ENCODE results near the gene HLA-DPB1. TPM values are rescaled to one million over a fixed set of nuclear protein-coding genes. Genes with fewer than 3 reads are reported as not detected.

HLA-DPB1 gene
- total RNA-seq, 2 experiments from 2014 or later = 113 to 150 TPM

- H3K4me1 Mint-ChIP-seq = peaks cover 66% of the 10 kb centered on the region
- no peak for DNase-seq
- H3K36me3 Mint-ChIP-seq = peaks cover 34% of the 10 kb centered on the region
- H3K27ac Mint-ChIP-seq = peak overlapping the region; percentile 90
- CTCF ChIA-PET = interaction anchor here (0.8 to 1.5 kb wide), 10 partner anchors 9 to 238 kb away, joined by 3 to 9 read pairs (median 3); partner anchors contain the start of gene TAP2
- H3K4me3 Mint-ChIP-seq = peak overlapping the region; percentile 81
- no peaks in the 10 kb centered on the region for H3K9me3 Mint-ChIP-seq (ENCODE audit: low read depth)
- ATAC-seq = no peak
- no peaks in the 10 kb centered on the region for H3K27me3 Mint-ChIP-seq
Measured at GRCh38 chr6:33076406-33076934, 680 bp downstream of the HLA-DPB1 start.

- CTCF ChIA-PET = interaction anchor here (1.7 kb wide), 1 partner anchor 13 kb away, joined by 4 read pairs; no protein-coding TSS in a partner anchor
- ATAC-seq (no peak), DNase-seq (no peak)
- Mint-ChIP-seq H3K4me3 (peak overlapping the region; percentile 81), H3K4me1 (peaks cover 60% of the 10 kb centered on the region), H3K9me3 (ENCODE audit: low read depth) (no peaks in the 10 kb centered on the region), H3K36me3 (peaks cover 29% of the 10 kb centered on the region), H3K27ac (peak overlapping the region; percentile 70), H3K27me3 (no peaks in the 10 kb centered on the region)
Measured at GRCh38 chr6:33077908-33078307, 2.1 kb downstream of the HLA-DPB1 start.

- Mint-ChIP-seq H3K36me3 (peaks cover 30% of the 10 kb centered on the region), H3K27me3 (no peaks in the 10 kb centered on the region), H3K4me1 (peaks cover 58% of the 10 kb centered on the region), H3K9me3 (ENCODE audit: low read depth) (no peaks in the 10 kb centered on the region), H3K4me3 (no peak overlapping the region), H3K27ac (no peak overlapping the region)
- no peak for ATAC-seq
- CTCF ChIA-PET = interaction anchor here (1.7 kb wide), 1 partner anchor 12 kb away, joined by 4 read pairs; no protein-coding TSS in a partner anchor
- no peak for DNase-seq
Measured at GRCh38 chr6:33078442-33078841, 2.7 kb downstream of the HLA-DPB1 start.

GRCh38 chr6:33078919-33079521 is 3.2 kb downstream of the HLA-DPB1 start:
- H3K27me3 Mint-ChIP-seq = no peaks in the 10 kb centered on the region
- H3K36me3 Mint-ChIP-seq = peaks cover 33% of the 10 kb centered on the region

GRCh38 chr6:33079580-33079979 is 3.8 kb downstream of the HLA-DPB1 start:
- Mint-ChIP-seq H3K4me1 (peaks cover 53% of the 10 kb centered on the region), H3K36me3 (peaks cover 36% of the 10 kb centered on the region), H3K27ac (no peak overlapping the region), H3K4me3 (no peak overlapping the region), H3K9me3 (ENCODE audit: low read depth) (no peaks in the 10 kb centered on the region), H3K27me3 (no peaks in the 10 kb centered on the region)
- ATAC-seq (no peak), DNase-seq (no peak)
- CTCF ChIA-PET = no interaction called here

More at GRCh38 chr6:33078919-33079521, 3.2 kb downstream of the HLA-DPB1 start:
- peaks cover 54% of the 10 kb centered on the region for H3K4me1 Mint-ChIP-seq
- H3K4me3 Mint-ChIP-seq = no peak overlapping the region
- DNase-seq = no peak
- no peak overlapping the region for H3K27ac Mint-ChIP-seq
- no peaks in the 10 kb centered on the region for H3K9me3 Mint-ChIP-seq (ENCODE audit: low read depth)
- CTCF ChIA-PET = interaction anchor here (1.7 kb wide), 1 partner anchor 12 kb away, joined by 4 read pairs; no protein-coding TSS in a partner anchor
- no peak for ATAC-seq

GRCh38 chr6:33080127-33081089 is 4.6 kb downstream of the HLA-DPB1 start:
- Mint-ChIP-seq H3K9me3 (ENCODE audit: low read depth) (no peaks in the 10 kb centered on the region), H3K27me3 (no peaks in the 10 kb centered on the region), H3K27ac (peak overlapping the region; percentile 25), H3K4me3 (peak overlapping the region; percentile 42), H3K36me3 (peaks cover 40% of the 10 kb centered on the region), H3K4me1 (peaks cover 45% of the 10 kb centered on the region)
- ATAC-seq = no peak
- CTCF ChIA-PET = interaction anchor here (1.1 to 2.8 kb wide), 3 partner anchors 10 to 168 kb away, joined by 4 to 14 read pairs (median 4); no protein-coding TSS in a partner anchor
- DNase-seq = no peak

- peaks cover 48% of the 10 kb centered on the region for H3K36me3 Mint-ChIP-seq
- CTCF ChIA-PET = interaction anchor here (0.7 to 2.8 kb wide), 4 partner anchors 9 to 167 kb away, joined by 3 to 14 read pairs (median 4); no protein-coding TSS in a partner anchor
- H3K27me3 Mint-ChIP-seq = no peaks in the 10 kb centered on the region
- peak overlapping the region; percentile 25 for H3K27ac Mint-ChIP-seq
- DNase-seq = no peak
- no peak for ATAC-seq
- H3K9me3 Mint-ChIP-seq (ENCODE audit: low read depth) = no peaks in the 10 kb centered on the region
- H3K4me1 Mint-ChIP-seq = peaks cover 42% of the 10 kb centered on the region
- H3K4me3 Mint-ChIP-seq = peak overlapping the region; percentile 42
Measured at GRCh38 chr6:33081098-33081824, 5.5 kb downstream of the HLA-DPB1 start.

- no peak for ATAC-seq
- H3K4me3 Mint-ChIP-seq = no peak overlapping the region
- H3K27me3 Mint-ChIP-seq = no peaks in the 10 kb centered on the region
- DNase-seq = no peak
- H3K4me1 Mint-ChIP-seq = peaks cover 34% of the 10 kb centered on the region
- H3K36me3 Mint-ChIP-seq = peaks cover 46% of the 10 kb centered on the region
- no peaks in the 10 kb centered on the region for H3K9me3 Mint-ChIP-seq (ENCODE audit: low read depth)
- H3K27ac Mint-ChIP-seq = peak overlapping the region; percentile 8
- CTCF ChIA-PET = interaction anchor here (2.8 kb wide), 1 partner anchor 67 kb away, joined by 14 read pairs; no protein-coding TSS in a partner anchor
Measured at GRCh38 chr6:33082702-33083101, 6.9 kb downstream of the HLA-DPB1 start.

GRCh38 chr6:33085627-33086026 is 9.8 kb downstream of the HLA-DPB1 start:
- no peak for ATAC-seq
- H3K27me3 Mint-ChIP-seq = no peaks in the 10 kb centered on the region
- CTCF ChIA-PET = interaction anchor here (1.6 to 2.8 kb wide), 2 partner anchors 10 to 72 kb away, joined by 3 to 10 read pairs; partner anchors contain the start of gene HLA-DPB1
- H3K4me1 Mint-ChIP-seq = peaks cover 16% of the 10 kb centered on the region
- no peak overlapping the region for H3K27ac Mint-ChIP-seq
- H3K4me3 Mint-ChIP-seq = no peak overlapping the region
- DNase-seq = no peak
- peaks cover 40% of the 10 kb centered on the region for H3K36me3 Mint-ChIP-seq
- no peaks in the 10 kb centered on the region for H3K9me3 Mint-ChIP-seq (ENCODE audit: low read depth)

GRCh38 chr6:33088258-33088930 is 12.6 kb downstream of the HLA-DPB1 start:
- H3K27me3 Mint-ChIP-seq = peaks cover 1% of the 10 kb centered on the region
- peaks cover 5% of the 10 kb centered on the region for H3K4me1 Mint-ChIP-seq
- H3K36me3 Mint-ChIP-seq = peaks cover 26% of the 10 kb centered on the region
- no peak for ATAC-seq
- H3K4me3 Mint-ChIP-seq = no peak overlapping the region
- CTCF ChIA-PET = interaction anchor here (0.8 to 2.8 kb wide), 4 partner anchors 13 to 160 kb away, joined by 3 to 10 read pairs (median 3); partner anchors contain the start of gene HLA-DPB1
- DNase-seq = no peak
- no peak overlapping the region for H3K27ac Mint-ChIP-seq
- no peaks in the 10 kb centered on the region for H3K9me3 Mint-ChIP-seq (ENCODE audit: low read depth)

GRCh38 chr6:33088931-33089620 is 13.3 kb downstream of the HLA-DPB1 start:
- CTCF ChIA-PET = interaction anchor here (0.8 to 1.1 kb wide), 4 partner anchors 13 to 159 kb away, joined by 3 read pairs; partner anchors contain the start of gene HLA-DPB1
- peaks cover 5% of the 10 kb centered on the region for H3K4me1 Mint-ChIP-seq
- DNase-seq (no peak), ATAC-seq (no peak)
- H3K36me3 Mint-ChIP-seq = peaks cover 23% of the 10 kb centered on the region
- no peaks in the 10 kb centered on the region for H3K9me3 Mint-ChIP-seq (ENCODE audit: low read depth)
- no peak overlapping the region for H3K27ac Mint-ChIP-seq
- H3K4me3 Mint-ChIP-seq = no peak overlapping the region
- H3K27me3 Mint-ChIP-seq = peaks cover 5% of the 10 kb centered on the region

All from activated CD8-positive, alpha-beta memory T cell treated with anti-CD3 and anti-CD28 coated beads, Interleukin-2, amount 10 ng/mL, durations not matched to agents 7 days and 5 days (primary cell).